ENCODE data around the gene SERBP1.
A peak's percentile ranks its signal among the peaks of the same experiment; 100 is the strongest.
"Not testable (repeated sequence)": the region's sequence is repeated elsewhere in the genome, so short reads cannot be mapped to it uniquely, and the experiment has no call there.

SERBP1 gene

DNA sequence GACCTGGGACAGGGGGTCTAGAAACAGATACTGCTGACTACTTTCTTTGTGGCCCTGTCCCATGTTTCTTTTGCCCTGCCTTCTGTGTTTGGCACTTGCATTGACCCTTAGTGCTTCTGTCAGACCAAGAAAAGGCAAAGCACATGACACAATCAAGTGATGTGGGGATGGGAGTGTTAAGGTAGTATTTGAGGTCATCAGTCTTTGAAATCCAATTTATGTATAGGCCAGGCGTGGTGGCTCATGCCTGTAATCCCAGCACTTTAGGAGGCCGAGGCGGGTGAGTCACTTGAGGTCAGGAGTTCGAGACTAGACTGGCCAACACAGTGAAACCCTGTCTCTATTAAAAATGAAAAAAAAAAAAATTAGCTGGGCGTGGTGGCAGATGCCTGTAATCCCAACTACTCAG, 26.0 kb downstream of the SERBP1 start:
- no peak for DNase-seq

DNA sequence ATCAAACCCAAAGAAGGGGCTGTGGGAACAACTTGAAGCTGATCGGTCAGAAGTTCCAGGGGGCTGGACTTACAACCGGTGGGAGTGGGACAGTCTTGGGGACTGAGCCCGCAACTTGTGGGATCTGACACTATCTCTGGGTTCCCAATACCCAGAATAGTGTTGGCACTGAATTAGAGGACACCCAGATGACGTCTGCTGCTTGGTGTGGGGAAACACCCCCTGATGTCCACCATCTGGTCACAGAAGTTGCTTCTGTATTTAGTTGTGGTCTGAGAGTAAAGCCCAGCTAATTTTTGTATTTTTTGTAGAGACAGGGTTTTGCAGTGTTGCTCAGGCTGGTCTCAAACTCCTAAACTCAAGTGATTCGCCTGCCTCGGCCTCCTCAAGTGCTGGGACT, 28.8 kb downstream of the SERBP1 start:
- DNase-seq: no peak

DNA sequence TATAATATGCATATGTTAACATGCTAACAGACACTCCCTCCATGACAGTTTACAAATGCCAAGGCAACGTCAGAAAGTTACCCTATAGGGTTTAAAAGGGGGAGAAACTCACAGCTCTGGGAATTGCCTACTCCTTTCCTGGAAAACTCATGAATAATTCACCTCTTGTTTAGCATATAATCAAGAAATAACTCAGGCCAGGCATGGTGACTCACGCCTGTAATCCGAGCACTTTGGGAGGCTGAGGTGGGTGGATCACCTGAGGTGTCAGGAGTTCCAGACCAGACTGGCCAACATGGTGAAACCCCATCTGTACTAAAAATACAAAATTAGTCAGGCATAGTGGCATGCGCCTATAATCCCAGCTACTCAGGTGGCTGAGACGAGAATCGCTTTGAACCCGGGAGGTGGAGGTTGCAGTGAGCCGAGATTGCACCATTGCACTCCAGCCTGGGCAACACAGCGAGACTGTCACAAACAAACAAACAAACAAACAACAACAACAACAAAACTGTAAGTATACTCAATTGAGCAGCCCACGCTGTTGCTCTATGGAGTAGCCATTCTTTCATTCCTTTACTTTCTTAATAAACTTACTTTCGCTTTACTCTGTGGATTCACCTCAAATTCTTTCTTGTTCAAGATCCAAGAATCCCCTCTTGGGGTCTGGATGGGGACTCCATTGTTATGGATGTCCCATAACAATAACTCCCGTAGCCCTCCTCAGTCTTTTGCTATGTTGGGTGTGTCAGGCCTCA, 30.0 kb downstream of the SERBP1 start:
- DNase-seq: not testable (repeated sequence)

DNA sequence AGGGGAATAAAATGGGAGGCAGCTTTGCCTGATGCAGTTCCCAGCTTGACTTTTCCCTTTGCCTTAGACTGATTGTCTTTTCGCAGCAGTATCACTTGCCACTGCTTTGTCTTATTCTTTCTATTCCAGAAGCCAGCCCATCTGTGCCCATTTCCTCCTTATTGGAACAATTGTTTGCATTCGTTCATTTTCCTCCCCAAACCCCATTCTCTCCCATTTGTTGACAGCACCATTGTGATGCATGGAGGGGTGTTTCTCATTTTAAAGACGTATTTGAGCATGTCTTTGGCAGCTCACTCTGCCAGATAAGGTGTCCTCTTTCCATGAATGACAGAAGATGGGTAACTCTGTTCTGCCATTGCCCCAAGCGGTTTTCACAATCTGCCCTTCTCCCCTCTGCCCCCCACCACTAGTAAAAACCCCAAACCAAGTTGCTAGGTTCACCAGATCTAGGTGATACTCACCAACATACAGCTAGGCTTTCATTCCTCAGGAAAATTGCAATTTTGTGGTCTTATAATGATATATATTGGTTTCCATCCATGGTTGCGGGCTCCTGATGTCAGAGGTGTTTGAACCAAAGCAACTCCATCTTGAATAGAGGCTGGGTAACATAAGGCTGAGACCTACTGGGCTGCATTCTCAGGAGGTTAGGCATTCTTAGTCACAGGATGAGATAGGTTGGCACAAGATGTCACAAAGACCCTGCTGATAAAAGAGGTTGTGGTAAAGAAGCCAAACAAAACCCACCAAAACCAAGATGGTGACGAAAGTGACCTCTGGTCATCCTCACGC, 30.8 kb downstream of the SERBP1 start:
- DNase-seq: no peak

DNA sequence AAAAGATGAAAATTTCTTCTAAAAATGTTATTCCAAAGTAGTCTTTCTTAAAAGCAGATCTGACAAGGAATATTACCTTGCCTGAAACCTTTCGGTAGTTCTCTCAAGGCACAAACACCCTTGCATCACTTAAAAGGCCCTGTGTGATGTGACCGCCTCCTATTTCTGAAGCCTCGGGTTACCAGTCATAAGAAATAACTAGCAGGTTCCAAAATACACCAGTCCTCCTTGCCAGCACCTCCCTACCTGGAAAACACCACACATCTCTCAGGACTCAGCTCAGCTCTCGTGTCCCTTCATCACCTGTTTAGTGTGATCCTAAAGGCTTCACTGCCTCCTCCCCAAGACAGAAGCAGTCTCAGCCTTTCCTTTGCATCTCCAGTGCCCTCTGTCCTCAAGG, 35.7 kb downstream of the SERBP1 start:
- no peak for DNase-seq

DNA sequence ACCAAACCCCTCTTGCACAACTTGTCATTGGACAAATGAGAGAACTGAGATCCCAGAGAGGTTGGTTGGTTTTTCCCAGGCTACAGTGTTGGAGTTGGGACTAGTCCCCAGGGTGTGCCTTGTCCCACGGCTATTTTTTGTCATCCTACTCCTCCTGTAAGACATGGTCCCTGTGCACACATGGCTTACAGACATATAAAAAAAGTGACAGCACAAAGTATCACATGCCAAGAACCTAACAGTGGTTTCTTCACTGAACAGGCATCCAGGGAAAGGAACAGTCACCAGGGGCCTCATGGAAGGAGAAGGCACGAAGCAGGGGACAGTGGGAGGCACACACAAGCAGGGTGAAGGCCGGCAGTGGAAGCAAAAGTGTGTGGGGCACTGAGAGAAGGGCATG, 36.5 kb downstream of the SERBP1 start:
- no peak for DNase-seq

DNA sequence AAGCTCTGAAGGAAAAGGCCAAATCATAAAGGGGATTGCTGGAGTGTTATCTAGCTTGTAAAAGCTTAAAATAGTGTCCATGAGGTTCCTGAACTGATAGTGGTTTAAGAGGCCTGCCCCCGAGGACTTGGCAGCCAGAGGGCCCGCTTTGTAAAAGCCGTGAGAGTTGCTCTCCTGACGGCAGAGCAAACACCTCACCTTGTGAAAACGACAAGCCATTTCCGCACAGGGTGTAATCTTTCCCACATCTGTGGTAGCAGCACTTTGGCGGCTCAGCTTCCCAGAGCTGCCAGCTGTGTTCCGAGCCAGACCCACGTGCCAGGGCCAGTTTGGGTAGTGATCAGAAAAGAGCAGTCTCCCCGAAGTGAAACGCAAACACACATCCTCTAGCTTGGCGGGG, 37.0 kb downstream of the SERBP1 start:
- DNase-seq: no peak

DNA sequence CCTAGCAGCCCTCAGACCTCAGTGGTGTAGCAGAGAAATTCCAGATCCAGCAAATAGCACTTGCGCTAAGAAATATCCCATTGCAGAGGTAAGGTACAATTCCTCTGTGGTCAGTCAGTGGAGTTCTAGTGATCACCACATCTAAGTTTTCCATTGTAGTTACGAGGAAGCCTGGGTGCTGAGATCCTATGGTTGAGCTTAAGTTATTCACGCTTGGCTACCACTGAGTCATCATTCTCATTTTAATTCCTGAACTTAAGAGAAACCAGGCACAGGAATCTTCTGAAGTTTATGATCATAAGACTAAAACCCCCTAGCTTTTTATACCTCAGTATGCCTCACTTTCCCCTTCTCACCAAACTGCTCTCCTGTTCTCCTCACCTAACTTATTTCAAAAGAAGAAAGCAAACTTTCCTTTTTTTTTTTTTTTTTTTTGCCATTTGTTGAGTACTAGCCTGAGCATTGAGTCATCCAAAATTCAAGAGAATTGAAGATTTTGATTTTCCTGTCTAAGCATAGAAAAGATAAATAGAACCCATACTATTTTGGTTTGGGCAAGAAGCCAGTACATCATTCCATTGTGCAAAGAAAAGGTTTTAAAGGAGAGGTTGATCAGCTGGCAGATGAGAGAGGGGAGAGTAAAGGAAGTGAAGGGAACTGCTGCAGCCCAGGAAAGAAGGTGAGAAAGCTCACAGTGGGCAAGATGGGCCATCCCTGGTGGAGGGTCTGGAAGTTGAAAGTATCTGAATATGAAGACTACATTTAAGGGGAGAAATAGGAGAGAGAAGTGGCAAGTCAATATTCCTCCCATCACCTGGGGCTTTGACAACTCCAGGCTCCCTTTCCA, 39.9 kb downstream of the SERBP1 start:
- no peak for DNase-seq

DNA sequence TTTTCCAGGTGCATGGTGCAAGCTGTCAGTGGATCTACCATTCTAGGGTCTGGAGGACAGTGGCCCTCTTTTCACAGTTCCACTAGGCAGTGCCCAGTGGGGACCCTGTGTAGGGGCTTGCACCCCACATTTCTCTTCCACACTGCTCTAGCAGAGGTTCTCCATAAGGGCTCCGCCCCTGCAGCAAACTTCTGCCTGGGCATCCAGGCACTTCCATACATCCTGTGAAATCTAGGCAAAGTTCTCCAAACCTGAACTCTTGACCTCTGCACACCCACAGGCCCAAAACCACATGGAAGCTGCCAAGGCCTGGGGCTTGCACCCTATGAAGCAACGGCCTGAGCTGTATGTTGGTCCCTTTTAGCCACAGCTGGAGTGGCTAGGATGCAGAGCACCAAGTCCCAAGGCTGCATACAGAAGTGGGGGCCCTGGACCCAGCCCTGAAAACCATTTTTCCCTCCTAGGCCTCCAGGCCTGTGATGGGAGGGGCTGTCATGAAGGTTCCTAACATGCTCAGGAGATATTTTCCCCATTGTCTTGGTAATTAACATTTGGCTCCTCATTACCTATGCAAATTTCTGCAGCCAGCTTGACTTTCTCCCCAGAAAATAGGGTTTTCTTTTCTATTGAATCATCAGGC, 46.1 kb downstream of the SERBP1 start:
- DNase-seq: no peak

DNA sequence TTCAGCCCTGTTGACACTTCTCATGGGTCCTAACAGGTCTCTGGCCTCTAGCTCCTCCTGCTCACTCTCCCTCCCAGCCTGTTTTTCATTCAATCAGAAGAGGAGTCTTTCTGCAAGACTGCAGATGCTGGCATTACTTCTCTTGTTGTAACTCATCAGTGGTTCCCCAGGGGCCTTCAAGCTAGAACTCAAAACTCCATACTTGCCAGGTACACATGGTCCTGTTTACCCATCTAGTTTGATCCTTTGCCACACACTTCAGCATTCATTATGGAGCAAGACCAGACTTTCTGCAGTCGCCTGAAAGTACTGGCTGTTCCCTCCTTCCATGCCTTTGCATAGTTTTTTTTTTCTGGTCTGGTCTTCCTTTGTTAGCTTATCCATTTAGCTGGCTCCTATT, 47.9 kb downstream of the SERBP1 start:
- DNase-seq: no peak

DNA sequence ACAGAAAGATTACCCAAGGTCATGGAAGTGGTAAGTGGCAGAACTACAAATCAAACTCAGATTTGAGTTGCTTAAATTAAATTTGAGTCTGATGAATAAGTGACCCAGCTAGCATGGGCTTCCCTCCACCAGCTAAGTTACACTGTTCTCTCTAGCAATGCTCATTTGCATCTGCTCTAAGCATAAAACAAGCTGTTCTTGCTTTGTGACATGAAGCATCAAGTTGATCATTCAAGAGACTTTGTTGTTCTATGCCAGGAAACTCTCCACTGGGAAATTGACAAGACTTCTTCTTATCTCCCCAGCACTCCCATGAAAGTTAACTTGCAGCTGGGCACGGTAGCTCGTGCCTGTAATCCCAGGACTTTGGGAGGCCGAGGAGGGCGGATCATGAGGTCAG, 49.0 kb downstream of the SERBP1 start:
- no peak for DNase-seq

DNA sequence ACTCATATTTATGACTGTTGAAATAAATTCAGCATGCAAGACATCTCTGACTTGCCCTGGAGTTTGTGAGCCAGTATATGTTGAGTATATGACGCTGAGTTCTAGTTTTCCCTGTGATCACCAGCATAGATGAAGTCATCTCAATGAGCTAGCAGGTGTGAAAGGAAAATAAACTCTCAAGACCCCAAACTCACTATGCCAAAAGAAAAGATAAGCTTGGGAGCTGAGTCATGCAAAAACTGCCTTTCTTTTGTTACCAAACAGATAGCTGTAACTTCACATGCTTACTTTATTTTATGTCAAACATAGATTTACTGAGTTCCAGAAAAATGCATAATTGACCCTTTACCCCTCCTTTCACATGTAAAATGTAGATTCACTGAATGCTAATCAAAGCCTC, 52.9 kb downstream of the SERBP1 start:
- DNase-seq: no peak

DNA sequence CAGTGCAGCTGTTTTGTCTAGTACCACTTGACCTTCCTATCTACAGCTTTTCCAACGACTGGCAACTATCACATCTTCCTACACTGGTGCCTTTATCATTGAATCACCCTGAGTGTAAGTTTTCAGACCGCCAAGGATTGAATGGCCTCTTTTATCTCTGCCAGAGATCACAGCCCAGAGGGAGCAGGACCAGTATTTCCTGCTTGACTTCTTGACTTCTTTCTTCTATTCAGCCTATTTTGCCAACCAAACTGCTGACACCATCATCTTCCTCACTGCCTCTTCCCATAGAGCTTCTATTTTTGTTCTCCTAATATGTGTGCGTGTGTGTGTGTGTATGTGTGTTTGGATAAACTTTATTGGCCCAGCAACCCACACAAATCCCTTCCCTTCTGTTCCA, 53.8 kb downstream of the SERBP1 start:
- no peak for DNase-seq

DNA sequence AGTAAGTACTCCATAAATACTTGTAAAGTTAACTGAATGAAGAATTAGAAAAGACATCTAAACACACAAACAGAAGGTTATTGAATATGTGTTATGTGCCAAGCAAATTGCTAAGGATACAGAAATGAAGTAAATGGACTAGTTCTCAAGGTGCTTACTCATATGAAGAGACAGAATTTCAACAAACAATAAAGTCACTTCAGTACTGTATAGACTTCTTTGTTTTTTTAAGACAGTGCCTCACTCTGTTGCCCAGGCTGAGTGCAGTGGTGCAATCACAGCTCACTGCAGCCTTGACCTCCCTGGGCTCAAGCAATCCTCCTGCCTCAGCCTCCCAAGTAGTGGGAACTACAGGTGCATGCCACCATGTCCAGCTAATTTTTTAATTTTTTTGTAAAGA, 57.3 kb downstream of the SERBP1 start:
- no peak for DNase-seq

DNA sequence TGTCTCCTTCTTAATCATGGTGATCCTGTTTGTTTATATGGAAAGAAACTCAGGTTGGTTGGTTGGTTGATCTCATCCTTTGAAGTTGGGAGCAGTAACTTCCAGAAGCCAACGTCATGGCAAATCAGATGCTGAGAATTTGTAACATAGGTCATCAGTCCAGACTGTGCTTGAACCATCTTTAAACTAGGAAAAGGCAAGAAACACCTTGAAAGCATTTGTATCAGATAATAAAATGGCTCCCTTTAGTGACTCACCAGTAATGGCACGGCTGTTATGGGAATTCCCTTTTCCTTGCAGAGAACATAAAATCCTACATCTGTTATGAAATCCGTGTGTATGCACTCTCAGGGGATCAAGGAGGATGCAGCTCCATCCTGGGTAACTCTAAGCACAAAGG, 58.1 kb downstream of the SERBP1 start:
- DNase-seq: no peak

DNA sequence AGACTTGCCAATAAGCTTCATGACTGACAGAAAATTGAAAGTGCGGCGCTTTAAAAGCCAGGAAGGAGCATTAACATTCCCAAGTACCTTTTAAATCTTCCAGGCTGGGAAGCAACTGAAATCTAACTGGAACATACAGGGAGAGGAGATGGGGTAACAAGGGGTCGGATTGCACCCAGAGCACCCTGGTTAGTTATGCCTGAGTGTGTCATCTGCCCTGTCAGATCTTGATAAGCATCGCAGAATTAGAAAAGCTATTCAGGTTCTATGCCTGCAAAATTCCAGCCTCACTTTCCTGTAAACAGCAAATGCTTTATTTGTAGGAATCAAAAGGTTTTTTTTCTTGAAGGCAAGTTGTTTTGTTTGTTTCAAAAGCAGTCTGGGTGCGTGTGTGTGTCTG, 58.5 kb downstream of the SERBP1 start:
- no peak for DNase-seq

DNA sequence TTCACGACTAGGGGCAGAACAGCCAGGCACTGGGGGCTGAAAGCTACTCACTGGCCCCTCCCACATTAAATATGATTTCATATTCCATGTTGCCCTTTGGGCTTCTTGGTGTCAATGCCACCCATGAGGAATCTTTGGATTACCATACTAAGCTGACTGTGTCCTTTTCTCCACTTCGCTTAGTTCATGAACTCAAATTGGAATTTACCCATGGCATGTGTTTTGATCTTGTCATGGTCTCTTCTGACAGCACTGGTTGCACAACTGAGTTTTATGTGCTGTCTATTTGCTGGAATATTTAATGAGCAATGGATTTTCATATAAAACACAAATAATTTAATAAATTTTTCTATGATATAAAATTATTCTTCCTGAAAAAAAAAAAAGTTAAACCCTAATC, 59.2 kb downstream of the SERBP1 start:
- no peak for DNase-seq

DNA sequence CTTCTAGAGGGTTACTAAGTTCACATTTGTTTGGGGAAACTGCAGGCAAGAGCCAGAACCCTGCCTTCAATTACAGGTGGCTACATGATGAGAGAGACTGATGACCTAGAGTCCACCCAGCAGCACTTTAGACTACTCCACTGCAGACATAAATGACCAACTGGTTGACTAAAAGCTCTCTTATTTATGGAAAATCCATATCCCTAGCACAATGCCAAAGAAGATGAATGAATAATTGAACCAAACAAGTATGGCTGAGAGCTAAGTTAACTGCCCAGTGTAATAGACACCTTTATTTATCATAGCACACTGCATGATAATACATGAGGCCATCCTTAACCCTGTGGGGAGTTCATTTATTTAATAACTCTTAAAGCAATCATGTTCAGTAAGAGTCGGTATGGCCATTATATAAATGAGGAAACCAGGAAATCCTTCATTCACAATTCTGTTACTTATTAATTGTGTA, 62.1 kb downstream of the SERBP1 start:
- no peak for DNase-seq

DNA sequence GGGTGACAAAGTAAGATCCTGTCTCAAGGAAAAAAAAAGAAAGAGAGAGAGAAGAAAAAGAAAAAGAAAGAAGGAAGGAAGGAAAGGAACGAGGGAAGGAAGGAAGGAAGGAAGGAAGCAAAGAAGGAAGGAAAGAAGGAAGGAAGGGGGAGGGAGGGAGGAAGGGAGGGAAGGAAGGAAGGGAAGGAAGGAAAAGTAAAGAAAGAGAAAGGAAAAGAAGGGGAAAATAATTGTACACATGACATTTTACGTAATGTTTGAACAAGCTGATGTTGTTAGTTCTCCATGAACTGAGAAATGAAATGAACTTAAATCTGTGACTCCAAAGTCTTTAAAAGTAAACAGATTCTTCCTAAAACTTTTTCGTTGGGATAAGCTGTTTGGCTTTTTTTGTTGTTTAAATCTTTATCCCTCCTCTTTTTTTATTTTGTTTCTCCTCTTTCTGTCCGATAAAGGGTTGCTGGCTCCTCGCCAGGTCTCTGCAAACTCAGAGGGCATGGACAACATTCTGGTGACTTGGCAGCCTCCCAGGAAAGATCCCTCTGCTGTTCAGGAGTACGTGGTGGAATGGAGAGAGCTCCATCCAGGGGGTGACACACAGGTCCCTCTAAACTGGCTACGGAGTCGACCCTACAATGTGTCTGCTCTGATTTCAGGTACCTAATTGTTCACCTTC, 62.7 kb downstream of the SERBP1 start:
- DNase-seq: peak; percentile 16

DNA sequence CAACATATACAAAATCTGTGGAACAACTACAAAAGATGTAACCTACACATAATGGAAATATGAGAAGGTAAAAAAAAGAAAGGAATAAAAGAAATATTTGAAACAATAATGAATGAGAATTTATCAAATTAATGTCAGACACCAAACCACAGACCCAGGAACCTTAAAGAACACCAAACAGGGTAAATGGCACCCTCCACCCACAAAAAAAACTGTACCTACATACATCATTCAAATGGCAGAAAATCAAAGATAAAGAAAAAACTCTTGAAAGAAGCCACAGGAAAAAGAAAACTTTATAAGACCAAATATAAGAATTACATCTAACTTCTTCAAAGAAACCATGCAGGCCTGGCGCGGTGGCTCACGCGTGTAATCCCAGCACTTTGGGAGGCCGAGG, 68.6 kb downstream of the SERBP1 start:
- DNase-seq: no peak

DNA sequence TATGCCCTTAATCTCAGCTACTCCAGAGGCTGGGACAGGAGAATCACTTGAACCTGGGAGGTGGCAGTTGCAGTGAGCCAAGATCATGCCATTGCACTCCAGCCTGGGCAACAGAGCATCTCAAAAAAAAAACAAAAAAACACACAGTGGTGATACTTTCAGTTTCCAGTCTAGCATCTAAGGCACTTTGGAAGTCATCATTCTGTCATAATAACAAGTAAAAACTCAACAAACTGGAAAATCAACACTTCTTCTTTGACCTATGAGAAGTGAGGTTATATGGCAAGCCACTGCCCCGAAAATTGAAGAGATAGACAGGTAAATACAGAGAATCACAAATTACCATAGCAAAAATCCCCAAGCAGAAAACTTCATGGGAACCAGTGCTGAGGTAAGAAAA, 70.6 kb downstream of the SERBP1 start:
- no peak for DNase-seq
